GM18519 (cell line): ENCODE results near the gene TMEM164.

Experiments used
- ATAC-seq: cut with Tn5 transposase; IDR thresholded peaks from one replicate; pipeline ENCODE4 v1.9.1; 2021; ENCODE audit warnings: mild to moderate bottlenecking, moderate library complexity; ENCODE audit not compliant: unreplicated experiment, low FRiP score

Gene TMEM164

GRCh38 chrX:110159865-110160264 lies 157.0 kb downstream of the TMEM164 start:
- ATAC-seq = no peak

GRCh38 chrX:110161361-110161686 lies 158.4 kb downstream of the TMEM164 start:
- ATAC-seq = no peak

GRCh38 chrX:110162131-110162530 lies 159.2 kb downstream of the TMEM164 start:
- no peak for ATAC-seq

GRCh38 chrX:110162867-110163266 lies 160.0 kb downstream of the TMEM164 start:
- no peak for ATAC-seq

GRCh38 chrX:110163488-110163887 lies 160.6 kb downstream of the TMEM164 start:
- no peak for ATAC-seq

- ATAC-seq = no peak
Observed at GRCh38 chrX:110167952-110168451, 165.1 kb downstream of the TMEM164 start.

- no peak for ATAC-seq
Observed at GRCh38 chrX:110168585-110168984, 165.7 kb downstream of the TMEM164 start.

GRCh38 chrX:110170029-110170428 lies 167.1 kb downstream of the TMEM164 start:
- ATAC-seq = no peak

- no peak for ATAC-seq
Observed at GRCh38 chrX:110171442-110171841, 168.5 kb downstream of the TMEM164 start.

GRCh38 chrX:110172215-110172614 lies 169.3 kb downstream of the TMEM164 start:
- ATAC-seq = peak; percentile 99

- no peak for ATAC-seq
Observed at GRCh38 chrX:110173192-110174175, 170.6 kb downstream of the TMEM164 start.

GRCh38 chrX:110175146-110175545 lies 172.2 kb downstream of the TMEM164 start:
- ATAC-seq = no peak

- ATAC-seq = no peak
Observed at GRCh38 chrX:110175696-110176095, 172.8 kb downstream of the TMEM164 start.

GRCh38 chrX:110178179-110178865 lies 175.4 kb downstream of the TMEM164 start:
- ATAC-seq = no peak

- ATAC-seq = no peak
Observed at GRCh38 chrX:110180176-110180927, 177.4 kb downstream of the TMEM164 start.

- peak; percentile 54 for ATAC-seq
Observed at GRCh38 chrX:110180928-110181310, 178.0 kb downstream of the TMEM164 start.

GRCh38 chrX:110181459-110182137 lies 178.7 kb downstream of the TMEM164 start:
- ATAC-seq = no peak

GRCh38 chrX:110182362-110182761 lies 179.4 kb downstream of the TMEM164 start:
- ATAC-seq = no peak

GRCh38 chrX:110182865-110183264 lies 180.0 kb downstream of the TMEM164 start:
- no peak for ATAC-seq

- ATAC-seq = no peak
Observed at GRCh38 chrX:110183314-110183713, 180.4 kb downstream of the TMEM164 start.
